WERI-Rb-1 (cell line): Measurements from ENCODE around the gene OSBPL5.

Source experiments
- DNase-seq: peaks from one replicate; pipeline ENCODE4 v3.0.0-alpha.2; 2020
- H3K27ac ChIP-seq: fragments of 250-450 bp; sonication (Bioruptor Pico); 2 replicates; pipeline ENCODE4 v1.5.1; 2020; ENCODE audit warnings: mild to moderate bottlenecking, moderate library complexity
- H3K27me3 ChIP-seq: fragments of 250-450 bp; sonication (Bioruptor Pico); 2 replicates; pipeline ENCODE4 v1.5.1; 2021; ENCODE audit warnings: mild to moderate bottlenecking, low read depth, moderate library complexity; ENCODE audit not compliant: insufficient read depth, severe bottlenecking
- H3K36me3 ChIP-seq: fragments of 250-450 bp; sonication (Bioruptor Pico); 2 replicates; pipeline ENCODE4 v1.5.1; 2020; ENCODE audit warnings: mild to moderate bottlenecking, moderate library complexity
- H3K4me3 ChIP-seq: 2 replicates; pipeline ENCODE4 v1.5.1; 2011; ENCODE audit warnings: low read depth, mild to moderate bottlenecking, control low read depth, low read length
- H3K9me3 ChIP-seq: fragments of 250-450 bp; sonication (Bioruptor Pico); 2 replicates; pipeline ENCODE4 v1.5.1; 2021; ENCODE audit warnings: mild to moderate bottlenecking, moderate library complexity; ENCODE audit not compliant: severe bottlenecking
- CTCF ChIP-seq: IDR thresholded peaks from 2 replicates; pipeline ENCODE4 v1.5.1; 2011; ENCODE audit warnings: low read depth, mild to moderate bottlenecking, control low read depth, inconsistent platforms, low read length

Gene OSBPL5

GRCh38 chr11:3087821-3088800 is 77.0 kb downstream of the OSBPL5 start:
- H3K27ac ChIP-seq: no peak overlapping the region
- H3K4me3 ChIP-seq: no peak overlapping the region
- no peak for TF ChIP-seq CTCF
- H3K36me3 ChIP-seq: no peaks in the 10 kb centered on the region
- DNase-seq: no peak
- H3K9me3 ChIP-seq: no peaks in the 10 kb centered on the region
- no peaks in the 10 kb centered on the region for H3K27me3 ChIP-seq

GRCh38 chr11:3087373-3087772 is 77.7 kb downstream of the OSBPL5 start:
- no peaks in the 10 kb centered on the region for H3K36me3 ChIP-seq

GRCh38 chr11:3086671-3087150 is 78.4 kb downstream of the OSBPL5 start:
- H3K36me3 ChIP-seq: no peaks in the 10 kb centered on the region
- TF ChIP-seq CTCF: no peak
- H3K27ac ChIP-seq: no peak overlapping the region
- no peak overlapping the region for H3K4me3 ChIP-seq
- DNase-seq: no peak
- no peaks in the 10 kb centered on the region for H3K27me3 ChIP-seq
- no peaks in the 10 kb centered on the region for H3K9me3 ChIP-seq

More at GRCh38 chr11:3087373-3087772, 77.7 kb downstream of the OSBPL5 start:
- no peaks in the 10 kb centered on the region for H3K9me3 ChIP-seq
- no peak overlapping the region for H3K4me3 ChIP-seq
- no peak overlapping the region for H3K27ac ChIP-seq
- no peaks in the 10 kb centered on the region for H3K27me3 ChIP-seq
- no peak for DNase-seq
- TF ChIP-seq CTCF: no peak

- TF ChIP-seq CTCF: no peak
- no peaks in the 10 kb centered on the region for H3K27me3 ChIP-seq
- H3K27ac ChIP-seq: no peak overlapping the region
- no peak for DNase-seq
- H3K9me3 ChIP-seq: no peaks in the 10 kb centered on the region
- no peaks in the 10 kb centered on the region for H3K36me3 ChIP-seq
- no peak overlapping the region for H3K4me3 ChIP-seq
Measured at GRCh38 chr11:3086114-3086513, 79.0 kb downstream of the OSBPL5 start.

- Histone ChIP-seq H3K27ac (no peak overlapping the region), H3K27me3 (no peaks in the 10 kb centered on the region), H3K36me3 (no peaks in the 10 kb centered on the region), H3K4me3 (no peak overlapping the region), H3K9me3 (no peaks in the 10 kb centered on the region)
- DNase-seq: no peak
- TF ChIP-seq CTCF: no peak
Measured at GRCh38 chr11:3085052-3085451, 80.1 kb downstream of the OSBPL5 start.
